ENCODE data around the gene SOX10.
A peak's percentile ranks its signal among the peaks of the same experiment; 100 is the strongest.
"Not testable (repeated sequence)": the region's sequence is repeated elsewhere in the genome, so short reads cannot be mapped to it uniquely, and the experiment has no call there.

The SOX10 gene

DNA sequence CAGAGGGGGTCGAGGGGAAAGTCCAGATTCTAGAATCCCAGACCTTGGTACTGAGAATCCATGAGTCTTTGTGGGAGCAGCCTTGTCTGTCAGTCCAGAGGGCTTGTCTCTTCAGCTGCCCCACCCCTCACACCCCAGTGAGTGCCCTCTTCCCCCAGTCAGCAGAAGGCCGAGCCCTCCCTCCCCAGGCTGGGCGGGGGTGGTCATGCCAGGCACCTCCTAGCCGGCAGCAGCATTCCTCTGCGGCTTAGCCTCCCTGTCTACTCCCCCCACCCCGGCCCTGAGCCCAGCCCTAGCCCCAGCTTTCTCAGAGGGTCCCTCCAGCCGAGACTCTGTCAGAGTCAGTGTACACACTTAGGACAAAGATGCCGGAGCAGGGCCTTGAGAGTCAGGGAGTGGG lies 4.6 kb downstream of the SOX10 start:
- POLR2A ChIA-PET, result no interaction called here
- no peaks in the 10 kb centered on the region for H3K9me3 ChIP-seq (ENCODE audit: control insufficient read depth, insufficient read depth, low read depth, low read length)

DNA sequence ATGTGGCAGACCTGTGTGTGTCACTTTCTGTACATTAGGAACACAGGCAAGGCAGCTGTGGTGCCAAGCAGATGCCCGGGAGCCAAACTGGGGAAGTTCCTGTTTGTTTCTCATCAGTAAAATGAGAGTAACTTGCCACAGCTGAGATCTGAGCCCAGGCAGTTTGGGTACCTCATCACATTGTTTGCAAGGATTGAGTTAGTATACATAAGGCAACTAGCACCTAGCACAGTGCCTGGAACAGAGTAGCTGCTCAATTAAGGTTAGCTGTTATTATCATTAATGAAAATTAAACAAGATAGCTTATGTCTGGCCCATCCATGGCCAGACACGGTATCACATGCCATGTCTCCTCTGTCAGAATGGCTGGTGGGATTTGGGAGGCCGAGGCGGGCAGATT lies 7.8 kb downstream of the SOX10 start:
- Histone ChIP-seq H3K4me1 (ENCODE audit: control insufficient read depth, insufficient read depth, low read length) (no peaks in the 10 kb centered on the region), H3K9me3 (ENCODE audit: control insufficient read depth, insufficient read depth, low read depth, low read length) (no peaks in the 10 kb centered on the region)

More for the DNA sequence above, 4.6 kb downstream of the SOX10 start:
- CTCF ChIA-PET, result interaction anchor here (1.0 to 4.7 kb wide), 2 partner anchors 14 to 699 kb away, joined by 3 to 22 read pairs; no protein-coding TSS in a partner anchor
- Histone ChIP-seq H3K4me1 (ENCODE audit: control insufficient read depth, insufficient read depth, low read length) (no peaks in the 10 kb centered on the region), H3K4me3 (ENCODE audit: low read depth, low read length) (no peak overlapping the region), H3K36me3 (ENCODE audit: control insufficient read depth in 2 of 2, insufficient read depth in 1 of 2, low read length in 2 of 2) (no peaks in the 10 kb centered on the region), H3K27ac (ENCODE audit: extremely low read depth, low read depth, low read length) (no peak overlapping the region)
- TF ChIP-seq YY2 (tag by site-specific recombination; IDR thresholded peaks at IDR 0.05), result no peak
- no peak for TF ChIP-seq ZBTB1 (tag by site-specific recombination; IDR thresholded peaks at IDR 0.05)
- TF ChIP-seq, protein P1, sequence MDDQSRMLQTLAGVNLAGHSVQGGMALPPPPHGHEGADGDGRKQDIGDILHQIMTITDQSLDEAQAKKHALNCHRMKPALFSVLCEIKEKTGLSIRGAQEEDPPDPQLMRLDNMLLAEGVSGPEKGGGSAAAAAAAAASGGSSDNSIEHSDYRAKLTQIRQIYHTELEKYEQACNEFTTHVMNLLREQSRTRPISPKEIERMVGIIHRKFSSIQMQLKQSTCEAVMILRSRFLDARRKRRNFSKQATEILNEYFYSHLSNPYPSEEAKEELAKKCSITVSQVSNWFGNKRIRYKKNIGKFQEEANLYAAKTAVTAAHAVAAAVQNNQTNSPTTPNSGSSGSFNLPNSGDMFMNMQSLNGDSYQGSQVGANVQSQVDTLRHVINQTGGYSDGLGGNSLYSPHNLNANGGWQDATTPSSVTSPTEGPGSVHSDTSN (CRISPR knock-in tag; IDR thresholded peaks at IDR 0.05), result no peak
- TF ChIP-seq ZNF510 (tag by site-specific recombination; IDR thresholded peaks at IDR 0.05; ENCODE audit: insufficient replicate concordance), result no peak
- TF ChIP-seq ZNF433 (tag by site-specific recombination; IDR thresholded peaks at IDR 0.05; ENCODE audit: low read depth), result no peak

DNA sequence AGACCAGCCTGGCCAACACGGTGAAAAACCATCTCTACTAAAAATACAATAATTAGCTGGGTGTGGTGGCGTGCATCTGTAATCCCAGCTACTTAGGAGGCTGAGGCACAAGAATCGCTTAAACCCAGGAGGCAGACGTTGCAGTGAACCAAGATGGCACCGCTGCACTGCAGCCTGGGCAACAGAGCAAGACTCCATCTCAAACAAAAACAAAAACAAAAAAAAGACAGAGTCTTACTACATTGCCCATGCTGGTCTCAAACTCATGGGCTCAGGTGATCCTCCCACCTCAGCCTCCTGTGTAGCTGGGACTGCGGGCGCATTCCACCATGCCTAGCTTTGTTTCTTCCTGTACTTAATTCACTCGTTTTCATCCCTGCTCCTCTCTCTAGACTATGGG lies 8.3 kb downstream of the SOX10 start:
- H3K9me3 ChIP-seq (ENCODE audit: control insufficient read depth, insufficient read depth, low read depth, low read length); H3K4me3 ChIP-seq (ENCODE audit: low read depth, low read length); POLR2A ChIA-PET; H3K36me3 ChIP-seq (ENCODE audit: control insufficient read depth in 2 of 2, insufficient read depth in 1 of 2, low read length in 2 of 2); H3K4me1 ChIP-seq (ENCODE audit: control insufficient read depth, insufficient read depth, low read length); H3K27ac ChIP-seq (ENCODE audit: extremely low read depth, low read depth, low read length): not testable (repeated sequence)
- CTCF ChIA-PET, result interaction anchor here (1.1 to 1.9 kb wide), 2 partner anchors 10 to 76 kb away, joined by 3 to 11 read pairs; no protein-coding TSS in a partner anchor
- TF ChIP-seq OSR2 (tag by site-specific recombination; IDR thresholded peaks at IDR 0.05) (0 out of 2 replicates have a peak, but pooled peaks have one; percentile 8), ZNF121 (tag by site-specific recombination; IDR thresholded peaks at IDR 0.05) (peak; percentile 92)

More for the DNA sequence above, 7.8 kb downstream of the SOX10 start:
- TF ChIP-seq ZNF664 (tag by site-specific recombination; IDR thresholded peaks at IDR 0.05) (peak; percentile 73), ZNF629 (tag by site-specific recombination; IDR thresholded peaks at IDR 0.05) (no peak), ZNF23 (tag by site-specific recombination; IDR thresholded peaks at IDR 0.05; ENCODE audit: borderline replicate concordance) (no peak)
- ChIA-PET POLR2A (interaction anchor here (0.5 kb wide), 1 partner anchor 261 kb away, joined by 3 read pairs; no protein-coding TSS in a partner anchor), CTCF (interaction anchor here (0.7 to 1.9 kb wide), 3 partner anchors 10 to 156 kb away, joined by 3 to 11 read pairs (median 3); no protein-coding TSS in a partner anchor)
- peaks cover 0 to 6% of the 10 kb centered on the region in 2 experiments; a peak in 1 of 3 replicates for H3K36me3 ChIP-seq (ENCODE audit: control insufficient read depth in 2 of 2, insufficient read depth in 1 of 2, low read length in 2 of 2)
- H3K27ac ChIP-seq (ENCODE audit: extremely low read depth, low read depth, low read length), result no peak overlapping the region
- no peak overlapping the region for H3K4me3 ChIP-seq (ENCODE audit: low read depth, low read length)

DNA sequence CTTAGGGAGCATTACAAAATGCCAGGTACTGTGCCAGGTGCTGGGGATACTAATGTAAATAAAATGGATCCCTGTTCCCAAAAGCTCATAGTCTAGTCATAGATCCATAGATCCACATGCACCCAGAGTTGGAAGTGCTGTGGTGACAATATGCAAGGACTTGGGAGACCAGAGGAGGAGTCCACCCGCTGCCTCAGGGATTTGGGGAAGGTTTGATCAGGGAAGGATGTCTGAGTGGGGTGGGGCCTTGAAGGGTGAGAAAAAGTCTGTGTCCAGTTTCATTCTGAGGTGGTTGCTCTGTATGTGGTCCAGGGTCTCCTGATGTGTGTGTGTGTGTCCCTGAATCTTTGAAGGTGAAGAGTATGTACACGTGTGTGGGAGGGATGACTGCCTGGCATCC lies 9.2 kb downstream of the SOX10 start:
- TF ChIP-seq KLF7 (tag by site-specific recombination; IDR thresholded peaks at IDR 0.05; ENCODE audit: borderline replicate concordance) (no peak), KLF1 (tag by site-specific recombination; IDR thresholded peaks at IDR 0.05) (0 out of 2 replicates have a peak, but pooled peaks have one; percentile 26), ZXDB (tag by site-specific recombination; IDR thresholded peaks at IDR 0.05) (no peak)
- Histone ChIP-seq H3K4me1 (ENCODE audit: control insufficient read depth, insufficient read depth, low read length) (no peaks in the 10 kb centered on the region), H3K4me3 (ENCODE audit: low read depth, low read length) (no peak overlapping the region), H3K9me3 (ENCODE audit: control insufficient read depth, insufficient read depth, low read depth, low read length) (no peaks in the 10 kb centered on the region), H3K27ac (ENCODE audit: extremely low read depth, low read depth, low read length) (no peak overlapping the region), H3K36me3 (ENCODE audit: control insufficient read depth in 2 of 2, insufficient read depth in 1 of 2, low read length in 2 of 2) (peaks cover 0 to 6% of the 10 kb centered on the region in 2 experiments; a peak in 1 of 3 replicates)
- ChIA-PET CTCF (interaction anchor here (1.1 to 2.2 kb wide), 3 partner anchors 9 to 112 kb away, joined by 5 to 9 read pairs (median 6); no protein-coding TSS in a partner anchor), POLR2A (no interaction called here)
